Measurements from ENCODE around the gene STK32B.

STK32B gene

GRCh38 chr4:5504486-5504885 is 453.2 kb downstream of the STK32B start:
- no peak for DNase-seq (ENCODE audit: low read depth in 1 of 2, low spot score in 1 of 2)

- DNase-seq (ENCODE audit: low read depth in 1 of 2, low spot score in 1 of 2), result no peak
Measured at GRCh38 chr4:5510504-5510903, 459.2 kb downstream of the STK32B start.

- no peak for DNase-seq (ENCODE audit: low read depth in 1 of 2, low spot score in 1 of 2)
Measured at GRCh38 chr4:5511791-5512190, 460.5 kb downstream of the STK32B start.

- no peak for DNase-seq (ENCODE audit: low read depth in 1 of 2, low spot score in 1 of 2)
Measured at GRCh38 chr4:5515646-5516045, 464.4 kb downstream of the STK32B start.

GRCh38 chr4:5517372-5517771 is 466.1 kb downstream of the STK32B start:
- no peak for DNase-seq (ENCODE audit: low read depth in 1 of 2, low spot score in 1 of 2)

GRCh38 chr4:5524446-5525299 is 473.4 kb downstream of the STK32B start:
- no peak for DNase-seq (ENCODE audit: low read depth in 1 of 2, low spot score in 1 of 2)

- no peak for DNase-seq (ENCODE audit: low read depth in 1 of 2, low spot score in 1 of 2)
Measured at GRCh38 chr4:5526080-5526846, 475.0 kb downstream of the STK32B start.

- DNase-seq (ENCODE audit: low read depth in 1 of 2, low spot score in 1 of 2), result no peak
Measured at GRCh38 chr4:5527211-5527610, 475.9 kb downstream of the STK32B start.

- no peak for DNase-seq (ENCODE audit: low read depth in 1 of 2, low spot score in 1 of 2)
Measured at GRCh38 chr4:5528031-5528436, 476.8 kb downstream of the STK32B start.

GRCh38 chr4:5532100-5532499 is 480.8 kb downstream of the STK32B start:
- no peak for DNase-seq (ENCODE audit: low read depth in 1 of 2, low spot score in 1 of 2)

GRCh38 chr4:5539584-5539983 is 488.3 kb downstream of the STK32B start:
- no peak for DNase-seq (ENCODE audit: low read depth in 1 of 2, low spot score in 1 of 2)

- no peak for DNase-seq (ENCODE audit: low read depth in 1 of 2, low spot score in 1 of 2)
Measured at GRCh38 chr4:5541169-5541568, 489.9 kb downstream of the STK32B start.

- no peak for DNase-seq (ENCODE audit: low read depth in 1 of 2, low spot score in 1 of 2)
Measured at GRCh38 chr4:5543681-5544080, 492.4 kb downstream of the STK32B start.

GRCh38 chr4:5544762-5545161 is 493.5 kb downstream of the STK32B start:
- no peak for DNase-seq (ENCODE audit: low read depth in 1 of 2, low spot score in 1 of 2)

- DNase-seq (ENCODE audit: low read depth in 1 of 2, low spot score in 1 of 2), result no peak
Measured at GRCh38 chr4:5545271-5545670, 494.0 kb downstream of the STK32B start.

- no peak for DNase-seq (ENCODE audit: low read depth in 1 of 2, low spot score in 1 of 2)
Measured at GRCh38 chr4:5547651-5548249, 496.5 kb downstream of the STK32B start.

Data from activated T-helper 1 cell treated with anti-CD3 and anti-CD28 coated beads, Interleukin-2, amount 50 U/mL, for 16 hours (primary cell).